WTC11 (cell line): ENCODE data around the gene ID4. TPM values are rescaled to one million over a fixed set of nuclear protein-coding genes. Genes with fewer than 3 reads are reported as not detected.

Experiments
- ATAC-seq: fragments of 200-7000 bp; cut with Tn5 transposase; 2 replicates; pipeline ENCODE4 v1.10.0; 2021; ENCODE audit warnings: mild to moderate bottlenecking, moderate library complexity
- CTCF ChIA-PET: fragments of 300-600 bp; sonication (Branson Sonifier 250); formaldehyde crosslinking; loops from one replicate; lab custom pipeline; 2021; ENCODE audit warnings: antibody characterized with exemption; lab: Charles Lee
- POLR2A ChIA-PET: fragments of 350-600 bp; sonication (Branson Sonifier 250); formaldehyde crosslinking; loops from one replicate; lab custom pipeline; 2021; ENCODE audit warnings: antibody characterized with exemption; lab: Charles Lee
- DNase-seq: peaks from one replicate; pipeline ENCODE4 v3.0.0; 2021; ENCODE audit warnings: low spot score
- H3K27ac Mint-ChIP-seq: 2 replicates; pipeline ENCODE4 v1.8.0; 2021; ENCODE audit warnings: mixed read lengths
- H3K27me3 Mint-ChIP-seq: 2 replicates; pipeline ENCODE4 v1.8.0; 2021; ENCODE audit warnings: low read depth, mild to moderate bottlenecking, moderate library complexity, mixed read lengths
- H3K36me3 Mint-ChIP-seq: 2 replicates; pipeline ENCODE4 v1.8.0; 2021; ENCODE audit warnings: mixed read lengths
- H3K4me1 Mint-ChIP-seq: 2 replicates; pipeline ENCODE4 v1.8.0; 2022; ENCODE audit warnings: mixed read lengths
- H3K4me3 Mint-ChIP-seq: 2 replicates; pipeline ENCODE4 v1.8.0; 2021; ENCODE audit warnings: mild to moderate bottlenecking, moderate library complexity, mixed read lengths
- H3K9me3 Mint-ChIP-seq: 2 replicates; pipeline ENCODE4 v1.8.0; 2021; ENCODE audit warnings: mixed read lengths
- AR ChIP-seq: fragments of 250-450 bp; sonication (Bioruptor Pico); IDR thresholded peaks from 2 replicates; pipeline ENCODE4 v1.9.0; 2021; ENCODE audit warnings: mild to moderate bottlenecking
- ATF3 ChIP-seq: sonication (generic); formaldehyde crosslinking; conservative IDR thresholded peaks from 2 replicates; pipeline ENCODE4 v1.8.1; 2022; ENCODE audit warnings: mild to moderate bottlenecking, missing genetic modification reagents
- CBFB ChIP-seq: sonication (generic); formaldehyde crosslinking; IDR thresholded peaks from 2 replicates; pipeline ENCODE4 v1.8.1; 2022; ENCODE audit warnings: mild to moderate bottlenecking, low read depth, missing genetic modification reagents
- CREB1 ChIP-seq: sonication (generic); formaldehyde crosslinking; IDR thresholded peaks from 2 replicates; pipeline ENCODE4 v1.8.0; 2023; ENCODE audit warnings: mild to moderate bottlenecking, missing genetic modification reagents
- EMX1 ChIP-seq: fragments of 250-450 bp; sonication (Bioruptor Pico); IDR thresholded peaks from 2 replicates; pipeline ENCODE4 v1.8.0; 2021; ENCODE audit warnings: mild to moderate bottlenecking
- ESRRA ChIP-seq: sonication (generic); formaldehyde crosslinking; IDR thresholded peaks from 2 replicates; pipeline ENCODE4 v1.8.1; 2022; ENCODE audit warnings: mild to moderate bottlenecking, missing genetic modification reagents, borderline replicate concordance
- IRF1 ChIP-seq: sonication (generic); formaldehyde crosslinking; IDR thresholded peaks from 2 replicates; pipeline ENCODE4 v1.8.0; 2023; ENCODE audit warnings: missing genetic modification reagents
- KAT7 ChIP-seq: sonication (generic); formaldehyde crosslinking; IDR thresholded peaks from 2 replicates; pipeline ENCODE4 v1.8.1; 2023; ENCODE audit warnings: missing genetic modification reagents, mild to moderate bottlenecking, borderline replicate concordance
- MXD4 ChIP-seq: fragments of 250-450 bp; sonication (Bioruptor Pico); IDR thresholded peaks from 2 replicates; pipeline ENCODE4 v1.8.0; 2021; ENCODE audit warnings: mild to moderate bottlenecking, moderate library complexity, borderline replicate concordance
- PRRX2 ChIP-seq: fragments of 250-450 bp; sonication (Bioruptor Pico); IDR thresholded peaks from 2 replicates; pipeline ENCODE4 v1.8.0; 2021; ENCODE audit warnings: mild to moderate bottlenecking
- RORB ChIP-seq: fragments of 250-450 bp; sonication (Bioruptor Pico); IDR thresholded peaks from 2 replicates; pipeline ENCODE4 v1.9.0; 2021; ENCODE audit warnings: mild to moderate bottlenecking
- SMAD4 ChIP-seq: sonication (generic); formaldehyde crosslinking; IDR thresholded peaks from 2 replicates; pipeline ENCODE4 v1.8.0; 2022; ENCODE audit warnings: mild to moderate bottlenecking, missing genetic modification reagents
- ZBTB43 ChIP-seq: sonication (generic); formaldehyde crosslinking; IDR thresholded peaks from 2 replicates; pipeline ENCODE4 v1.8.1; 2023; ENCODE audit warnings: mild to moderate bottlenecking, missing genetic modification reagents
- ZMAT4 ChIP-seq: fragments of 250-450 bp; sonication (Bioruptor Pico); IDR thresholded peaks from 2 replicates; pipeline ENCODE4 v1.9.0; 2021; ENCODE audit warnings: mild to moderate bottlenecking
- ZNF232 ChIP-seq: sonication (generic); formaldehyde crosslinking; IDR thresholded peaks from 2 replicates; pipeline ENCODE4 v1.8.0; 2022; ENCODE audit warnings: mild to moderate bottlenecking, missing genetic modification reagents
- ZNF263 ChIP-seq: sonication (generic); formaldehyde crosslinking; IDR thresholded peaks from 2 replicates; pipeline ENCODE4 v1.8.1; 2022; ENCODE audit warnings: low read depth, mild to moderate bottlenecking, moderate library complexity, missing genetic modification reagents
- ZNF512 ChIP-seq: sonication (generic); formaldehyde crosslinking; IDR thresholded peaks from 2 replicates; pipeline ENCODE4 v1.8.1; 2022; ENCODE audit warnings: missing genetic modification reagents, borderline replicate concordance
- ZNF532 ChIP-seq: fragments of 250-450 bp; sonication (Bioruptor Pico); IDR thresholded peaks from 2 replicates; pipeline ENCODE4 v1.9.0; 2021; ENCODE audit warnings: mild to moderate bottlenecking, borderline replicate concordance
- total RNA-seq: library from RNA; stranded (reverse); gene quantifications from 3 replicates; pipeline ENCODE4 v1.2.3, GENCODE V29; 2021

Gene ID4
- total RNA-seq, 1 experiment from 2014 or later: 4.5 TPM

GRCh38 chr6:19839237-19839546 is 2.0 kb downstream of the ID4 start (continued):
- no peak for TF ChIP-seq ZNF532
- no peak for TF ChIP-seq CBFB (CRISPR knock-in tag)
- TF ChIP-seq ATF3 (CRISPR knock-in tag): no peak
- TF ChIP-seq CREB1: no peak
- no peak for TF ChIP-seq EMX1 (CRISPR knock-in tag)
- TF ChIP-seq RORB (CRISPR knock-in tag): no peak
- no peak for TF ChIP-seq KAT7 (CRISPR knock-in tag)
- no peak for TF ChIP-seq AR (CRISPR knock-in tag)
- no peak for TF ChIP-seq ZNF232 (CRISPR knock-in tag)
- TF ChIP-seq ZBTB43 (CRISPR knock-in tag): no peak

- Mint-ChIP-seq H3K36me3 (no peaks in the 10 kb centered on the region), H3K27ac (no peak overlapping the region), H3K9me3 (no peaks in the 10 kb centered on the region), H3K4me3 (peak overlapping the region; percentile 57), H3K4me1 (peaks cover 55% of the 10 kb centered on the region), H3K27me3 (peaks cover 40% of the 10 kb centered on the region)
- POLR2A ChIA-PET: interaction anchor here (1.0 kb wide), 1 partner anchor 11 kb away, joined by 3 read pairs; no protein-coding TSS in a partner anchor
- ATAC-seq: no peak
- DNase-seq: no peak
- CTCF ChIA-PET: interaction anchor here (1.1 kb wide), 1 partner anchor 12 kb away, joined by 4 read pairs; no protein-coding TSS in a partner anchor
- no peak for TF ChIP-seq SMAD4 (CRISPR knock-in tag)
- no peak for TF ChIP-seq ZMAT4 (CRISPR knock-in tag)
- no peak for TF ChIP-seq ZNF512 (CRISPR knock-in tag)
- TF ChIP-seq ZNF263 (CRISPR knock-in tag): no peak
- no peak for TF ChIP-seq MXD4
- no peak for TF ChIP-seq IRF1
- no peak for TF ChIP-seq PRRX2 (CRISPR knock-in tag)
- TF ChIP-seq ESRRA: no peak
These were observed 2.6 kb downstream of the ID4 start for GRCh38 chr6:19839788-19840187.
